Stimulated activated memory B cell treated with anti-CD40 and anti-IgM and Interleukin-4, amounts not matched to agents 10 μg/mL and 1 μg/mL and 100 μg/mL, for 72 hours (primary cell): ENCODE measurements around the gene SLC7A6OS.

Experiments used
- ATAC-seq: fragments of 150-1000 bp; cut with Tn5 transposase; 2 replicates; pipeline ENCODE4 v1.10.0; 2021
- H3K27ac Mint-ChIP-seq: one replicate; pipeline ENCODE4 v1.8.0; 2022; ENCODE audit warnings: mild to moderate bottlenecking, mixed read lengths
- H3K27me3 Mint-ChIP-seq: one replicate; pipeline ENCODE4 v1.8.0; 2022; ENCODE audit warnings: mixed read lengths
- H3K36me3 Mint-ChIP-seq: one replicate; pipeline ENCODE4 v1.8.0; 2022; ENCODE audit warnings: mixed read lengths
- H3K4me1 Mint-ChIP-seq: one replicate; pipeline ENCODE4 v1.8.0; 2022; ENCODE audit warnings: mixed read lengths
- H3K4me3 Mint-ChIP-seq: one replicate; pipeline ENCODE4 v1.8.0; 2022; ENCODE audit warnings: mild to moderate bottlenecking, moderate library complexity, mixed read lengths
- H3K9me3 Mint-ChIP-seq: one replicate; pipeline ENCODE4 v1.8.0; 2022; ENCODE audit warnings: mixed read lengths

Gene SLC7A6OS

DNA sequence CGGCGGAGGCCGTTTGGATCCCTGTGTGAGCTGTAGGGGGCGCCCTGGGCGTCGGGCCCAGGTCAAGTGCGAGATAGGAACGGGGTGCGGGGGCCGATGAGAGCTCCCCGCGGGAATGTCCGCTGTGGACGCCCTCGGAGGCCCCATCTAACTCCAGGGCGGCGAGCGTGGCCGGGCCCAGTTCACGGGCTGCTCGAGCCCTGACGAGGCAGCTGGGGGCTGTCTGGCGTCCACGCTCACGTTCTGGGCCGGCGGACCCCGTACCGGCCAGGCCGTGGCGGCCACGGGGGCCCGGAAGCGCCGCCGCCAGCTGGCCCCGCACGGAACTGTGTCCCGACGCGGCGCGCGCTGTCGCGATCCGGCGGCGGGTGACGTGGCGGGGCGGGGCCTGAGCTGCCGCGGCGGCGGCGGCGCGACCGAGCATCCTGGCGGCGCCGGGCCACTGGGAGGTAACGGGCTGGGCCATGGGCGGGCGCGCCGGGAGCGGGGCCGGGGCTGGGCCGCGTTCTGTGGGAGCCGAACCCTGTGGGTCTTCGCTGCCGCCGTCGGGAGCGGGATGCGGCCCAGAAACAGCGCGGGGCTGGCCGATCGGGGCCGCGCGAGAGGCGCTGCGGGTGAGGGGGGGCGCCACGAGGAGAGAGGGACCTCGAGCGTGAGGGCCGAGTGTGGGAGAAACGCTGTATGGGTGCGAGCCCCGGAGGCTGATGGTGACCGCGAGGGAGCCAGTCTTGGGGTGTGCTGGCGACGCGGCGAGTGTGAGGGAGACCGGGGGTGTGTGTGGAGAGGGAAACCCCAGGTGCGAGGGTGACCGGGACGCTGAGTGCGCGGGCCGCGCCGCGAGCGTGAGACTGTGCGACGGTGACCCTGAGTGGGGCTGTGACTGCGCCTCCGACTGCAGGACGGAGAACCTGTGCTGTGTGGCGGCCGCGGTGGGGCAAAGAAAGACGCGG lies 46.3 kb downstream of the SLC7A6OS start, which contains the start of gene SLC7A6:
TSS of gene SLC7A6 (plus strand) at position 399 of the 950 bp plus-strand sequence. CDS start 10,201 bp downstream, outside the sequence.
- H3K27me3 Mint-ChIP-seq: no peaks in the 10 kb centered on the region
- H3K4me3 Mint-ChIP-seq: peak within 1 kb of the TSS; percentile 87
- peak within 1 kb of the TSS; percentile 95 for H3K27ac Mint-ChIP-seq
- H3K4me1 Mint-ChIP-seq: peaks cover 58% of the 10 kb centered on the region
- peaks cover 5% of the 10 kb centered on the region for H3K36me3 Mint-ChIP-seq
- ATAC-seq: peak; percentile 91
- H3K9me3 Mint-ChIP-seq: no peaks in the 10 kb centered on the region

DNA sequence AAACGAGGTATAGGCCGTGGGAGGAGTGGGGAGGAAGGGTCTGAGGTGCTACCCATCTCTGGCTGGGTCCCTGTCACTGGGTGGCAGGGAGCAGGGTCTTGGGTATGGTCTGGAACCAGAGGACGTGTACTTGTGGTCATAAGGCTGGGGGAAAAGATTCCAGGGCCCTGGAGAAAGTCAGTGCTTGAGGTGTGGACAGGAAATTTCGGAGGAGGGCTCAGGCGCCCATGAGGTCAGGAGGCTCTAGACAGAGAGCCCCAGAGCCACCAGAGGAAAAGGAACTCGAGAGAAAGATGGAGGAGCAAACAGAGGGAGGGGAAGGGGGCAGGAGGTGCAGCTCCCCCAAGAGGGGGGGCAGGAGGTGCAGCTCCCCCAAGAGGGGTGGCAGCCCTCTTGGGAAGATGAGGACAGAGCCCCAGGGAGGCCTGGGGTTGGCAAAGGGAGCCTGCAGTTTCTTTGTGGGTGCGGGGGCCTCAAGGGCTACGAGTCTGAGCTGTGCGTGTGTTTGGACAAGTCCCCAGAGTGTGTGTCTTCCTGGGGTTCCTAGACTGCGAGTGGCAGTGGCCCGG lies 47.1 kb downstream of the SLC7A6OS start:
- no peaks in the 10 kb centered on the region for H3K9me3 Mint-ChIP-seq
- no peak for ATAC-seq
- H3K4me1 Mint-ChIP-seq: peaks cover 54% of the 10 kb centered on the region
- no peaks in the 10 kb centered on the region for H3K27me3 Mint-ChIP-seq
- H3K27ac Mint-ChIP-seq: peak overlapping the region; percentile 95
- H3K4me3 Mint-ChIP-seq: peak overlapping the region; percentile 87
- peaks cover 2% of the 10 kb centered on the region for H3K36me3 Mint-ChIP-seq

DNA sequence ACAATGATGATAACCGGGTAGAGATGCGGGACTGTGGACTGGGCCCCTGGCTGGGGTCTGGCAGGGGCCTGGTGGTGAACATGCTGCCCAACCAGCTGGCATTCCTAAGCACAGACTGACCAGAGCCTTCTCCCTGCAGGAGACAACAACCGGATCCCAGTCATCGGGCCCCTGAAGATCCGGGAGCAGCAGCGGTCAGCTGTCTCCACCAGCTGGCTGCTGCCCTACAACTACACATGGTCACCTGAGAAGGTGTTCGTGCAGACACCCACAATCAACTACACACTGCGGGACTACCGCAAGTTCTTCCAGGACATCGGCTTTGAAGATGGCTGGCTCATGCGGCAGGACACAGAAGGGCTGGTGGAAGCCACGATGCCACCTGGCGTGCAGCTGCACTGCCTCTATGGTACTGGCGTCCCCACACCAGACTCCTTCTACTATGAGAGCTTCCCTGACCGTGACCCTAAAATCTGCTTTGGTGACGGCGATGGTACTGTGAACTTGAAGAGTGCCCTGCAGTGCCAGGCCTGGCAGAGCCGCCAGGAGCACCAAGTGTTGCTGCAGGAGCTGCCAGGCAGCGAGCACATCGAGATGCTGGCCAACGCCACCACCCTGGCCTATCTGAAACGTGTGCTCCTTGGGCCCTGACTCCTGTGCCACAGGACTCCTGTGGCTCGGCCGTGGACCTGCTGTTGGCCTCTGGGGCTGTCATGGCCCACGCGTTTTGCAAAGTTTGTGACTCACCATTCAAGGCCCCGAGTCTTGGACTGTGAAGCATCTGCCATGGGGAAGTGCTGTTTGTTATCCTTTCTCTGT lies 51.5 kb downstream of the SLC7A6OS start:
- Mint-ChIP-seq H3K9me3 (no peaks in the 10 kb centered on the region), H3K36me3 (peaks cover 17% of the 10 kb centered on the region), H3K27me3 (no peaks in the 10 kb centered on the region), H3K4me3 (no peak overlapping the region), H3K27ac (peak overlapping the region; percentile 85), H3K4me1 (peaks cover 44% of the 10 kb centered on the region)
- no peak for ATAC-seq

DNA sequence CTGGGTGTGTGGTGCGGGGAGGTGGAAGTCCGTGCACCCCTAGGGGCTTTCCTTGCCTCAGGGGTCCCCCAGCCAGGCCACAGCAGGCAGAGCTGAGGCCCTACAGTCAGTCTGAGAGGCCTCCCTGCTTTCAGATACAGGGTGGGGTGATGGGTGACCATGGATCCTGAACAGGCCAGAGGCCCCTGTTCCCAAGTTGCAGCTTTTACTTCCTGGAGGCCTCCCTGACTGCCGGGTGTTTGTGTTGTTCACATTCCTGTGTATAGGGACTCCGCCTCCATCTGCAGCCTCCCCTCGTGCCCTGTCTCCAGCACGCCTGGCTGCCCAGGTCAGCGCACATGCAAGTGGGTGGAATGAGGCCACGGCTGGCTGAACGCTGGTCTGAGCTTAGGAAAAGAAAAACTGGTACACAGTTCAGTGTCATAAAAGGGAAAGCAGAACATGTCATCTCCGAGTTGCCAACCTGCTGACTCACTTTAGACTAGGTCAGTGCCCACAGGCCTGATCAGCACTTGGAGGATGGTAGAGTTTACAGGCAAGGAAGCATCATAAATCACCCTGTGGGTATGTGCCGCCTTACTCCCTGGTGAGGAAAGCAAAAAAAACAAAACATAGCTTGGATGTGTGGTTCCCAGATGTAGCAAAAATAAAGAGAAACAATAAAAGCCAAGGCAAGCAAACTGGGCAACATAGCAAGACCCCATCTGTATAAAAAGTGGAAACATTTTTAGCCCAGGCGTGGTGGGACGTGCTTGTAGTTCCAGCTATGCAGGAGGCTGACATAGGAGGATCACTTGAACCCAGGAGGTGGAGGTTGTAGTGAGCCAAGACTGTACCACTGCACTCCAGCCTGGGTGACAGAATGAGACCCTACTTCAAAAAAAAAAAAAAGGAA lies 52.6 kb downstream of the SLC7A6OS start:
- Mint-ChIP-seq H3K4me3 (no peak overlapping the region), H3K36me3 (peaks cover 17% of the 10 kb centered on the region), H3K27me3 (no peaks in the 10 kb centered on the region), H3K27ac (peak overlapping the region; percentile 85), H3K4me1 (peaks cover 36% of the 10 kb centered on the region), H3K9me3 (no peaks in the 10 kb centered on the region)
- ATAC-seq: peak; percentile 80

DNA sequence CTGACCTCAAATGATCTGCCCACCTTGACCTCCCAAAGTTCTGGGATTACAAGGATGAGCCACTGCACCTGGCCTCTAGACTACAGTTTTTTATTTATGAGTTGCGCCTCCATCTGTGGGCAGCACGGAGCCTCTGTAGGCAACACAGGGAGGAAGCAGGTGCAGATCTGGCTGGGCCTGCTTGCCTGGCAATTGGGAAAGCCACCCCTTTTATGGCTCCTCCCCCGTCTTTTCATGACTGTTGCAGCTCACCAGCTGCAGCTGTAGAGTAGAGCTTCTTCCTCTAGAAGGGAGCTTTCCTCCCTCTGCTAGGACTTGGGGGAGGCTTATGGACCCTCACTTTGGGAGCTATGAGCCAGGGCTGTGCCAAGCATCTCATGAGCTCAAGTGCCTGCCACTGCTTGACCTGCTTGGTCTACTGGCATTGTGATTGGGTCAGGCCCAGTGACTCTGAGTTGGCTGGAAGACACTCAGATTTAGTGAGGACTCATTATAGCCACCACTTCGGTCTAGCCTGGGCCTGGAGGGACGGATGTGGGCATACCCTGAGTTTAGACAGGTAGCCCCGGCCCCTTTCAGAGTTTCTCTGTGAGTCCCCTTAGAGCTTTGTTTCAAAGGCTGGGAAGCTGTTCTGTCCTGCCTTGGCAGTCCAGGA lies 53.4 kb downstream of the SLC7A6OS start:
- Mint-ChIP-seq H3K4me1 (peaks cover 33% of the 10 kb centered on the region), H3K36me3 (peaks cover 17% of the 10 kb centered on the region), H3K27ac (peak overlapping the region; percentile 85), H3K27me3 (no peaks in the 10 kb centered on the region), H3K9me3 (no peaks in the 10 kb centered on the region), H3K4me3 (no peak overlapping the region)
- peak; percentile 84 for ATAC-seq

DNA sequence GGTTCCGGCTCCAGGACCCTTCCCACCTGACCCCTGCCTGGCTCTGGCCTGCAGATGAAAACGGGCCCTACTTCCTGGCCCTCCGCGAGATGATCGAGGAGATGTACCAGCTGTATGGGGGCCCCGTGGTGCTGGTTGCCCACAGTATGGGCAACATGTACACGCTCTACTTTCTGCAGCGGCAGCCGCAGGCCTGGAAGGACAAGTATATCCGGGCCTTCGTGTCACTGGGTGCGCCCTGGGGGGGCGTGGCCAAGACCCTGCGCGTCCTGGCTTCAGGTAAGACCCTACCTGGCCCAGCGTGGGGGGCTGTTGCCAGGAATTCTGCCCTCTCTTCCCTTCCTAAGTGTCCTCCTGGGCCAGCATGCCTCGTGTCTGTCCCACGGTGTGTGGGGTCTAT lies 55.0 kb downstream of the SLC7A6OS start:
- peaks cover 26% of the 10 kb centered on the region for H3K4me1 Mint-ChIP-seq

DNA sequence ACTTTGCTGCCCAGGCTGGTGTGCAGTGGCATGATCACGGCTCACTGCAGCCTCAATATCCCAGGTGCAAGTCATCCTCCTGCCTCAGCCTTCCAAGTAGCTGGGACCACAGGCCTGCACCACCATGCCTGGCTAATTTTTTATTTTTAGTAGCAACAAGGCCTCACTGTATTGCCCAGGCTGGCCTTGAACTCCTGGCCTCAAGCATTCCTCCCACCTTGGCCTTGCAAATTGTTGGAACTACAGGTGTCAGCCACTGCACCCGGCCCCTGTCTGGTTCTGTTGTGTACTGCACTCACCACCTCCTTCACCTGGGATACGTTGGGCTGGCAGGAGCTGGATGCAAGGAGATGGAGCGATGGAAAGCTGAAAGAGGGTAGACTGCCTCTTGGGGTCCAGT lies 57.0 kb downstream of the SLC7A6OS start:
- Mint-ChIP-seq H3K4me1 (peaks cover 23% of the 10 kb centered on the region), H3K27ac (no peak overlapping the region), H3K9me3 (no peaks in the 10 kb centered on the region), H3K4me3 (no peak overlapping the region), H3K36me3 (peaks cover 28% of the 10 kb centered on the region), H3K27me3 (no peaks in the 10 kb centered on the region)
- ATAC-seq: no peak

More for the DNA sequence above, 55.0 kb downstream of the SLC7A6OS start:
- H3K9me3 Mint-ChIP-seq: no peaks in the 10 kb centered on the region
- no peak for ATAC-seq
- no peak overlapping the region for H3K4me3 Mint-ChIP-seq
- H3K36me3 Mint-ChIP-seq: peaks cover 27% of the 10 kb centered on the region
- H3K27ac Mint-ChIP-seq: no peak overlapping the region
- no peaks in the 10 kb centered on the region for H3K27me3 Mint-ChIP-seq

DNA sequence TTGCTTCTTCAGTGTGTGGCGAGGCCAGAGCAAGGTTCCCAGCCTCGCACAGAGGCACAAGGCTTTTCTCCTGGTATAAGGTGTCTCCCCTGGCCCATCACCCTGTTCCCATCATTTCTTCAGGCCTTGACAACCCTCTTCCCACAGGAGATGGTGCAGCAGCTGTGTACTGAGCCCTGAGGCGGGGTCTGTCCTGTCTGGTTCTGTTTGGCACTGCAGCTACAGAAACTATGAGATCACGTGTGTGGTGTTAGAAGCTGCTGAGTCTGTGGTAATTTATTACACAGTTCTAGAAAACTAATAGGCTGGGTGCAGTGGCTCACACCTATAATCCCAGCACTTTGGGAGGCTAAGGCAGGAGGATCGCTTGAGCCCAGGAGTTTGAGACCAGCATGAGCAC lies 58.4 kb downstream of the SLC7A6OS start:
- Mint-ChIP-seq H3K4me3 (no peak overlapping the region), H3K9me3 (no peaks in the 10 kb centered on the region), H3K27ac (no peak overlapping the region), H3K36me3 (peaks cover 21% of the 10 kb centered on the region), H3K27me3 (no peaks in the 10 kb centered on the region), H3K4me1 (peaks cover 21% of the 10 kb centered on the region)
- no peak for ATAC-seq

DNA sequence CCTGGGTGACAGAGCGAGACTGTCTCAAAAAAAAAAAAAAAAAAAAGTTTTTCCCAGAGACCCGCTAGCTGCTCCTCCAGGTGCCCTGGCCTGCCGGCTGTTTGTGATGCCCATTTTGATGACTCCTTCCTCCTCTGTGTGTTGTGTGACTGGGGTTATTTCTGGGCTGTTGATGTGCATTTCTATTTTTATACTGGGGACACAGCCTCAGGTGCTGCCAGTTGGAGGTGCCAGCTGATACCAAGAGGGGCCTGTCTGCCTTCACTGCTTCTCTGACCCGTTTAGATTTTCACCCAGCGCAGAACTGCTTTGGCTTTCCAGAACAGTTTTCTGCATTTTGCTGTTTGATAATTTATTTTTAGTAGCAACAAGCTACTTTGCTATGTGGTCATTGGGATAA lies 58.9 kb downstream of the SLC7A6OS start:
- Mint-ChIP-seq H3K4me1 (peaks cover 22% of the 10 kb centered on the region), H3K4me3 (no peak overlapping the region), H3K36me3 (peaks cover 21% of the 10 kb centered on the region)

DNA sequence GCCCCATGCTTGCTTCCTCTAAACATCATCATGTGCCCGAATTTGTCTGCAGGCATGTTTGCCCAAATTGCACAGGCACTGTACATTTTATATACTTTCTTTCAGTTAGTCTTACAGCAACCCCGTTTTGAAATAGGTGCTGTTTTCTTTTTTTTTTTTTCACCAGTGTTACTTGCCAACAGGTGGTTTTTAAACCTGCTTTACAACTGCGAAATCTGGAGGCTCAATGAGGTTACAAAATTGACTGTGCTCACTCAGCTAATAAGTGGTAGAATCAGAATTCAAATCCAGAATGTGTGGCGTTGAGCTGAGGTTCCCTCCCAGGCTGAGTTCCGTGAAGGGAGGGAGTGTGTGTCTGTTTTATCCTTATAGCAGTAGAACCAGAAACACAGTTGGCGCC lies 59.8 kb downstream of the SLC7A6OS start:
- H3K4me1 Mint-ChIP-seq: peaks cover 31% of the 10 kb centered on the region
- H3K9me3 Mint-ChIP-seq: no peaks in the 10 kb centered on the region
- H3K4me3 Mint-ChIP-seq: no peak overlapping the region
- H3K36me3 Mint-ChIP-seq: peaks cover 21% of the 10 kb centered on the region
- no peaks in the 10 kb centered on the region for H3K27me3 Mint-ChIP-seq
- no peak for ATAC-seq
- no peak overlapping the region for H3K27ac Mint-ChIP-seq

More for the DNA sequence above, 58.9 kb downstream of the SLC7A6OS start:
- H3K27me3 Mint-ChIP-seq: no peaks in the 10 kb centered on the region
- H3K9me3 Mint-ChIP-seq: no peaks in the 10 kb centered on the region
- ATAC-seq: no peak
- peak overlapping the region; percentile 22 for H3K27ac Mint-ChIP-seq

DNA sequence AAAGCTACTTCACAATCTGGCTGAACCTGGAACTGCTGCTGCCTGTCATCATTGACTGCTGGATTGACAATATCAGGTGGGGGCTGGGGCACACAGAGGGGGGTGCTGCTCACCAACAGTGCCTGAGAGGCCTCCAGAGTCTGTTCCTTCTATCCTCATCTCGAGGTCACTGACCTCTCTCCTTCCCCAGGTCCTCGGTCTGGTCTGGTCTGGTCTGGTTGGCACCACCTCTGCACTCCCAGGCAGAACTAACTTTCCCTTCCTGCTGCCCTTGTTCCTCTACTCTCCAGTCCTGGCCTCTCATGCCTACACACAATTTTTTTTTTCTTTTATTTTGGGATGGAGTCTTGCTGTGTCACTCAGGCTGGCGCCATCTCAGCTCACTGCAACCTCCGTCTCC lies 61.4 kb downstream of the SLC7A6OS start:
- no peak for ATAC-seq
- H3K36me3 Mint-ChIP-seq: peaks cover 13% of the 10 kb centered on the region
- H3K9me3 Mint-ChIP-seq: no peaks in the 10 kb centered on the region
- peaks cover 44% of the 10 kb centered on the region for H3K4me1 Mint-ChIP-seq
- no peak overlapping the region for H3K4me3 Mint-ChIP-seq
- no peaks in the 10 kb centered on the region for H3K27me3 Mint-ChIP-seq
- H3K27ac Mint-ChIP-seq: no peak overlapping the region
